ENCODE data around the gene SHISAL1. TPM values are rescaled to one million over a fixed set of nuclear protein-coding genes. Genes with fewer than 3 reads are reported as not detected.

SHISAL1 gene
- total RNA-seq, 1 donor from 2014 or later: 0.58 TPM

- Mint-ChIP-seq H3K27ac (no peak overlapping the region), H3K4me1 (no peaks in the 10 kb centered on the region), H3K27me3 (ENCODE audit: low read depth) (peaks cover 25% of the 10 kb centered on the region), H3K9me3 (no peaks in the 10 kb centered on the region), H3K4me3 (no peak overlapping the region), H3K36me3 (no peaks in the 10 kb centered on the region)
- no peak for TF ChIP-seq CTCF (IDR thresholded peaks at IDR 0.05; ENCODE audit: unreplicated experiment)
- no peak for DNase-seq (ENCODE audit: low spot score in 2 of 2, unreplicated experiment in 2 of 2)
These were observed 6.0 kb upstream of the SHISAL1 start for GRCh38 chr22:44318751-44319150.

- H3K27ac Mint-ChIP-seq: no peak overlapping the region
- H3K9me3 Mint-ChIP-seq: no peaks in the 10 kb centered on the region
- no peaks in the 10 kb centered on the region for H3K36me3 Mint-ChIP-seq
- TF ChIP-seq CTCF (IDR thresholded peaks at IDR 0.05; ENCODE audit: unreplicated experiment): no peak
- H3K4me3 Mint-ChIP-seq: no peak overlapping the region
- peaks cover 22% of the 10 kb centered on the region for H3K27me3 Mint-ChIP-seq (ENCODE audit: low read depth)
- H3K4me1 Mint-ChIP-seq: no peaks in the 10 kb centered on the region
- no peak for DNase-seq (ENCODE audit: low spot score in 2 of 2, unreplicated experiment in 2 of 2)
These were observed 5.3 kb upstream of the SHISAL1 start for GRCh38 chr22:44317886-44318637.

- H3K27ac Mint-ChIP-seq: no peak overlapping the region
- no peak for TF ChIP-seq CTCF (IDR thresholded peaks at IDR 0.05; ENCODE audit: unreplicated experiment)
- H3K27me3 Mint-ChIP-seq (ENCODE audit: low read depth): peaks cover 15% of the 10 kb centered on the region
- H3K4me1 Mint-ChIP-seq: no peaks in the 10 kb centered on the region
- H3K9me3 Mint-ChIP-seq: no peaks in the 10 kb centered on the region
- H3K36me3 Mint-ChIP-seq: no peaks in the 10 kb centered on the region
- no peak overlapping the region for H3K4me3 Mint-ChIP-seq
- no peak for DNase-seq (ENCODE audit: low spot score in 2 of 2, unreplicated experiment in 2 of 2)
These were observed 4.3 kb upstream of the SHISAL1 start for GRCh38 chr22:44317123-44317444.

- no peak for DNase-seq (ENCODE audit: low spot score in 2 of 2, unreplicated experiment in 2 of 2)
- no peak overlapping the region for H3K4me3 Mint-ChIP-seq
- TF ChIP-seq CTCF (IDR thresholded peaks at IDR 0.05; ENCODE audit: unreplicated experiment): no peak
These were observed 3.8 kb upstream of the SHISAL1 start for GRCh38 chr22:44316393-44317122.

GRCh38 chr22:44314425-44315067 lies 1.8 kb upstream of the SHISAL1 start:
- H3K9me3 Mint-ChIP-seq: no peaks in the 10 kb centered on the region
- H3K36me3 Mint-ChIP-seq: no peaks in the 10 kb centered on the region
- TF ChIP-seq CTCF (IDR thresholded peaks at IDR 0.05; ENCODE audit: unreplicated experiment): no peak
- H3K27ac Mint-ChIP-seq: no peak overlapping the region
- no peak for DNase-seq (ENCODE audit: low spot score in 2 of 2, unreplicated experiment in 2 of 2)
- H3K27me3 Mint-ChIP-seq (ENCODE audit: low read depth): peaks cover 5% of the 10 kb centered on the region
- H3K4me1 Mint-ChIP-seq: no peaks in the 10 kb centered on the region
- H3K4me3 Mint-ChIP-seq: no peak overlapping the region

More at GRCh38 chr22:44316393-44317122, 3.8 kb upstream of the SHISAL1 start:
- Mint-ChIP-seq H3K27ac (no peak overlapping the region), H3K4me1 (no peaks in the 10 kb centered on the region), H3K9me3 (no peaks in the 10 kb centered on the region), H3K36me3 (no peaks in the 10 kb centered on the region), H3K27me3 (ENCODE audit: low read depth) (peaks cover 13% of the 10 kb centered on the region)

Measured in mesothelial cell of epicardium (in vitro differentiated cells).